Measurements from ENCODE around the gene SLC7A6OS.
A peak's percentile ranks its signal among the peaks of the same experiment; 100 is the strongest.

SLC7A6OS gene

GRCh38 chr16:68259007-68259825, 51.5 kb downstream of the SLC7A6OS start:
- no peak for DNase-seq (ENCODE audit: low read depth, low spot score)
- no peak overlapping the region for H3K27ac ChIP-seq

- peak overlapping the region; percentile 37 for H3K27ac ChIP-seq
- peak; percentile 72 for DNase-seq (ENCODE audit: low read depth, low spot score)
Measured at GRCh38 chr16:68257906-68258800, 52.6 kb downstream of the SLC7A6OS start.

GRCh38 chr16:68257251-68257905, 53.4 kb downstream of the SLC7A6OS start:
- DNase-seq (ENCODE audit: low read depth, low spot score), result no peak
- peak overlapping the region; percentile 37 for H3K27ac ChIP-seq

- DNase-seq (ENCODE audit: low read depth, low spot score), result no peak
- no peak overlapping the region for H3K27ac ChIP-seq
Measured at GRCh38 chr16:68255712-68256111, 55.0 kb downstream of the SLC7A6OS start.

GRCh38 chr16:68253721-68254120, 57.0 kb downstream of the SLC7A6OS start:
- H3K27ac ChIP-seq, result no peak overlapping the region
- no peak for DNase-seq (ENCODE audit: low read depth, low spot score)

- no peak overlapping the region for H3K27ac ChIP-seq
- DNase-seq (ENCODE audit: low read depth, low spot score), result no peak
Measured at GRCh38 chr16:68252383-68252782, 58.4 kb downstream of the SLC7A6OS start.

- H3K27ac ChIP-seq, result no peak overlapping the region
- no peak for DNase-seq (ENCODE audit: low read depth, low spot score)
Measured at GRCh38 chr16:68251832-68252231, 58.9 kb downstream of the SLC7A6OS start.

- no peak for DNase-seq (ENCODE audit: low read depth, low spot score)
- H3K27ac ChIP-seq, result no peak overlapping the region
Measured at GRCh38 chr16:68250951-68251350, 59.8 kb downstream of the SLC7A6OS start.

GRCh38 chr16:68249371-68249770, 61.4 kb downstream of the SLC7A6OS start:
- no peak for DNase-seq (ENCODE audit: low read depth, low spot score)
- no peak overlapping the region for H3K27ac ChIP-seq

Data from epithelial cell of prostate (primary cell).